B cell (primary cell): ENCODE measurements around the gene RPL22. TPM values are rescaled to one million over a fixed set of nuclear protein-coding genes. Genes with fewer than 3 reads are reported as not detected.

Experiments
- ATAC-seq: fragments of 200-7000 bp; cut with Tn5 transposase; one replicate; pipeline ENCODE4 v1.10.0; 2021; ENCODE audit warnings: low read depth, mild to moderate bottlenecking, moderate number of reproducible peaks, moderate library complexity
- CTCF ChIA-PET: fragments of 350-600 bp; sonication (Branson Sonifier 250); formaldehyde crosslinking; loops from one replicate; lab custom pipeline; 2021; ENCODE audit warnings: antibody characterized with exemption, inconsistent platforms; lab: Charles Lee
- POLR2A ChIA-PET: fragments of 350-600 bp; sonication (Branson Sonifier 250); formaldehyde crosslinking; loops from one replicate; lab custom pipeline; 2021; ENCODE audit warnings: antibody characterized with exemption; lab: Charles Lee
- DNase-seq: peaks from one replicate; pipeline ENCODE4 v3.0.0; 2013
- H2AFZ ChIP-seq: 2 replicates; pipeline ENCODE4 v1.6.1; 2012; ENCODE audit warnings: mild to moderate bottlenecking, low read depth, low read length; ENCODE audit not compliant: insufficient read depth, poor library complexity, severe bottlenecking
- H3K27ac ChIP-seq, 2 donors: 1 replicate in 1 of 2; 2 replicates in 1 of 2; pipeline ENCODE4 v1.5.1; 2012 to 2013; ENCODE audit warnings: low read length in 2 of 2, mild to moderate bottlenecking in 2 of 2, moderate library complexity in 1 of 2
- H3K27me3 ChIP-seq, 4 experiments: fragments of 200-600 bp in 1 of 4; sonication (generic) in 1 of 4; replicated peaks in 1 of 4; 1 replicate in 2 of 4; 2 replicates in 2 of 4; pipeline versions ENCODE4 v1.6.1 to v1.7.0; 2013 to 2016; ENCODE audit warnings: low read length in 3 of 4, mild to moderate bottlenecking in 2 of 4, mixed read lengths in 1 of 4, moderate library complexity in 1 of 4; ENCODE audit not compliant: insufficient read depth in 4 of 4, control insufficient read depth in 3 of 4; ENCODE audit errors: control extremely low read depth in 1 of 4
- H3K36me3 ChIP-seq, 2 experiments: replicated peaks in 1 of 2; 1 replicate in 1 of 2; 2 replicates in 1 of 2; pipeline versions ENCODE4 v1.6.1 to v1.7.1; 2013; ENCODE audit warnings: low read length in 1 of 2; ENCODE audit not compliant: insufficient read depth in 2 of 2, control insufficient read depth in 1 of 2; ENCODE audit errors: control extremely low read depth in 1 of 2, extremely low read depth in 1 of 2
- H3K4me1 ChIP-seq, 2 donors: fragments of 200-600 bp in 1 of 2; sonication (generic) in 1 of 2; 1 replicate in 1 of 2; 2 replicates in 1 of 2; pipeline versions ENCODE4 v1.5.1 to v1.6.1; 2013 to 2017; ENCODE audit warnings: low read length in 2 of 2; ENCODE audit not compliant: control insufficient read depth in 2 of 2, insufficient read depth in 2 of 2
- H3K4me2 ChIP-seq: replicated peaks from 2 replicates; pipeline ENCODE3; 2012; ENCODE audit warnings: mild to moderate bottlenecking, low read depth, low read length; ENCODE audit not compliant: poor library complexity, severe bottlenecking
- H3K4me3 ChIP-seq, 5 experiments: fragments of 200-600 bp in 1 of 5; sonication (generic) in 1 of 5; 1 replicate in 3 of 5; 2 replicates in 2 of 5; pipeline versions ENCODE4 v1.5.1 to v1.7.0; 2011 to 2016; ENCODE audit warnings: low read length in 4 of 5, mild to moderate bottlenecking in 4 of 5, low read depth in 2 of 5, control low read depth in 1 of 5, moderate library complexity in 1 of 5; ENCODE audit not compliant: insufficient read depth in 1 of 5; ENCODE audit errors: control extremely low read depth in 1 of 5, extremely low read depth in 1 of 5
- H3K79me2 ChIP-seq: fragments of 200-600 bp; sonication (generic); one replicate; pipeline ENCODE4 v1.6.0; 2016; ENCODE audit warnings: low read length; ENCODE audit not compliant: control insufficient read depth, insufficient read depth
- H3K9ac ChIP-seq: fragments of 200-600 bp; sonication (generic); 2 replicates; pipeline ENCODE4 v1.6.1; 2017; ENCODE audit warnings: mild to moderate bottlenecking, low read length, moderate library complexity
- H3K9me3 ChIP-seq, 3 donors: one replicate each; pipeline versions ENCODE4 v1.6.1 to v1.7.1; 2013; ENCODE audit warnings: low read length in 2 of 3; ENCODE audit not compliant: control insufficient read depth in 2 of 3, insufficient read depth in 1 of 3; ENCODE audit errors: control extremely low read depth in 1 of 3
- H4K20me1 ChIP-seq: 2 replicates; pipeline ENCODE4 v1.6.0; 2012; ENCODE audit warnings: mild to moderate bottlenecking, low read length; ENCODE audit not compliant: insufficient read depth, control insufficient read depth, poor library complexity, severe bottlenecking
- H3K27ac Mint-ChIP-seq: one replicate; pipeline ENCODE4 v1.8.0; 2021; ENCODE audit warnings: mixed read lengths
- H3K27me3 Mint-ChIP-seq: one replicate; pipeline ENCODE4 v1.8.0; 2021; ENCODE audit warnings: mixed read lengths
- H3K4me1 Mint-ChIP-seq: one replicate; pipeline ENCODE4 v1.8.0; 2021; ENCODE audit warnings: mixed read lengths
- H3K4me3 Mint-ChIP-seq: one replicate; pipeline ENCODE4 v1.8.0; 2021; ENCODE audit warnings: mixed read lengths
- H3K9me3 Mint-ChIP-seq: one replicate; pipeline ENCODE4 v1.8.0; 2022; ENCODE audit warnings: mixed read lengths; ENCODE audit not compliant: insufficient read depth
- EZH2 ChIP-seq: IDR thresholded peaks from 2 replicates; pipeline ENCODE4 v1.6.1; 2012; ENCODE audit warnings: borderline replicate concordance, low read depth, mild to moderate bottlenecking, moderate library complexity, low read length; ENCODE audit not compliant: insufficient read depth, poor library complexity, severe bottlenecking
- WGBS: methylation state at CpG from one replicate; pipeline ENCODE4 v1.1.5; 2013; ENCODE audit warnings: missing lambda C conversion rate; ENCODE audit not compliant: insufficient coverage; 5-methylcytosine and 5-hydroxymethylcytosine counted together
- intact Hi-C: fragments of 100-400 bp; cut with micrococcal nuclease; formaldehyde crosslinking; loops from one replicate; pipeline ENCODE4 v1.10.0; 2022
- polyA plus RNA-seq: library from polyadenylated mRNA; depleted of rRNA; stranded (reverse); fragments of >200 nt; gene quantifications from 2 replicates; pipeline ENCODE4 v1.2.3, GENCODE V29; 2012
- total RNA-seq, 2 donors: library from RNA; stranded (reverse); fragments of 120-200 nt in 1 of 2; gene quantifications; 1 replicate in 1 of 2; 2 replicates in 1 of 2; pipeline versions ENCODE4 v1.2.3 to v1.2.4, GENCODE V29; 2013 to 2022
- TF ChIP-seq, protein P1 (sequence below): fragments of 200-600 bp; IDR thresholded peaks from one replicate; pipeline ENCODE4 v1.8.0; 2022; ENCODE audit warnings: antibody characterized with exemption, mild to moderate bottlenecking

RPL22 gene
- total and polyA plus RNA-seq, 2 donors (not counting 1 experiment from before 2014, with no cell fraction given): 70.9 to 471 TPM

GRCh38 chr1:6241887-6242740 lies 42.7 kb upstream of the RPL22 start:
- ChIA-PET CTCF (no interaction called here), POLR2A (interaction anchor here (0.6 kb wide), 1 partner anchor 16 kb away, joined by 3 read pairs; no protein-coding TSS in a partner anchor)
- H3K9ac ChIP-seq: no peak overlapping the region
- peaks cover 16% of the 10 kb centered on the region for H3K4me1 Mint-ChIP-seq
- no peaks in the 10 kb centered on the region for H3K36me3 ChIP-seq
- H3K9me3 Mint-ChIP-seq: no peaks in the 10 kb centered on the region
- 2% methylated on average over 92 of the region's 99 CpGs for WGBS
- peaks cover 0 to 75% (median 45%) of the 10 kb centered on the region in 4 experiments for H3K27me3 ChIP-seq
- H3K4me3 Mint-ChIP-seq: no peak overlapping the region
- intact Hi-C loops: no loop called here
- H3K4me3 ChIP-seq: no peak overlapping the region
- H3K4me1 ChIP-seq: peaks cover 27 to 30% of the 10 kb centered on the region in 2 donors
- ATAC-seq (no peak), DNase-seq (no peak)
- no peak overlapping the region for H3K27ac ChIP-seq
- H4K20me1 ChIP-seq: peaks cover 6% of the 10 kb centered on the region
- H3K27ac Mint-ChIP-seq: no peak overlapping the region
- TF ChIP-seq EZH2: peak; percentile 89
- TF ChIP-seq, protein P1, sequence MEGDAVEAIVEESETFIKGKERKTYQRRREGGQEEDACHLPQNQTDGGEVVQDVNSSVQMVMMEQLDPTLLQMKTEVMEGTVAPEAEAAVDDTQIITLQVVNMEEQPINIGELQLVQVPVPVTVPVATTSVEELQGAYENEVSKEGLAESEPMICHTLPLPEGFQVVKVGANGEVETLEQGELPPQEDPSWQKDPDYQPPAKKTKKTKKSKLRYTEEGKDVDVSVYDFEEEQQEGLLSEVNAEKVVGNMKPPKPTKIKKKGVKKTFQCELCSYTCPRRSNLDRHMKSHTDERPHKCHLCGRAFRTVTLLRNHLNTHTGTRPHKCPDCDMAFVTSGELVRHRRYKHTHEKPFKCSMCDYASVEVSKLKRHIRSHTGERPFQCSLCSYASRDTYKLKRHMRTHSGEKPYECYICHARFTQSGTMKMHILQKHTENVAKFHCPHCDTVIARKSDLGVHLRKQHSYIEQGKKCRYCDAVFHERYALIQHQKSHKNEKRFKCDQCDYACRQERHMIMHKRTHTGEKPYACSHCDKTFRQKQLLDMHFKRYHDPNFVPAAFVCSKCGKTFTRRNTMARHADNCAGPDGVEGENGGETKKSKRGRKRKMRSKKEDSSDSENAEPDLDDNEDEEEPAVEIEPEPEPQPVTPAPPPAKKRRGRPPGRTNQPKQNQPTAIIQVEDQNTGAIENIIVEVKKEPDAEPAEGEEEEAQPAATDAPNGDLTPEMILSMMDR: no peak
- H3K9me3 ChIP-seq: peaks cover 0 to 34% (median 0%) of the 10 kb centered on the region in 3 donors
- no peak overlapping the region for H2AFZ ChIP-seq
- peaks cover 40% of the 10 kb centered on the region for H3K27me3 Mint-ChIP-seq
- H3K79me2 ChIP-seq: no peaks in the 10 kb centered on the region
- peak overlapping the region; percentile 52 for H3K4me2 ChIP-seq
